HEK293T (cell line): Measurements from ENCODE around the gene CDHR3.

Experiments
- ARNT ChIP-seq: fragments of 450-650 bp; IDR thresholded peaks from 2 replicates; pipeline ENCODE4 v1.6.1; 2017; ENCODE audit warnings: mild to moderate bottlenecking
- BHLHE40 ChIP-seq: fragments of 450-650 bp; IDR thresholded peaks from 2 replicates; pipeline ENCODE4 v1.6.1; 2016; ENCODE audit warnings: mild to moderate bottlenecking, moderate library complexity, borderline replicate concordance
- ELF4 ChIP-seq: fragments of 450-650 bp; IDR thresholded peaks from 2 replicates; pipeline ENCODE4 v1.6.1; 2017; ENCODE audit warnings: antibody characterized with exemption
- FOXA1 ChIP-seq: fragments of 450-650 bp; IDR thresholded peaks from 2 replicates; pipeline ENCODE4 v1.6.1; 2016; ENCODE audit warnings: mild to moderate bottlenecking
- FOXM1 ChIP-seq: fragments of 450-650 bp; IDR thresholded peaks from 2 replicates; pipeline ENCODE4 v1.6.1; 2017; ENCODE audit warnings: mild to moderate bottlenecking, borderline replicate concordance
- NFRKB ChIP-seq: fragments of 450-650 bp; IDR thresholded peaks from 2 replicates; pipeline ENCODE4 v1.6.1; 2016; ENCODE audit warnings: mild to moderate bottlenecking, moderate library complexity
- SP1 ChIP-seq: fragments of 450-650 bp; IDR thresholded peaks from 2 replicates; pipeline ENCODE4 v1.6.1; 2017
- TARDBP ChIP-seq: fragments of 450-650 bp; IDR thresholded peaks from 2 replicates; pipeline ENCODE4 v1.6.1; 2016
- TF ChIP-seq, protein P1 (sequence below): fragments of 450-650 bp; IDR thresholded peaks from 2 replicates; pipeline ENCODE4 v1.6.1; 2016

DNA sequence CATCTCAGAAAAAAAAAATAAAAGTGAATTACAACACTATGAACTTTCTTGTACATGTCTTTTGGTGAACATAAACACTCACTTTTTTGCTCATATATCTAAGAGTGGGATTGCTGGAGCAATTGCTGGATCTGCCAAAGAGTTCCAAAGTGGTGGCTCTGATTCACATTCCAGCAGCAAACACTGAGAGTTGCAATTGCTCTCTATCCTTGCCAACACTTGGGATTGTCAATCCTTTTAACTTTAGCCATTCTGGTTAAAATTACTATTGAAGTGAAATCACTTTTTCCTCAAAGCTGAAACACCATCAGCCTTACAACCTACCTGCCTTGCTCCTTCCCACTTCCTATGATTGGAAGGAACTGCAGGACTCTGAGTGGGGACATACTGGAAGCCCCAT is 70.7 kb downstream of the CDHR3 start:
- TF ChIP-seq SP1, result no peak
- TF ChIP-seq, protein P1, sequence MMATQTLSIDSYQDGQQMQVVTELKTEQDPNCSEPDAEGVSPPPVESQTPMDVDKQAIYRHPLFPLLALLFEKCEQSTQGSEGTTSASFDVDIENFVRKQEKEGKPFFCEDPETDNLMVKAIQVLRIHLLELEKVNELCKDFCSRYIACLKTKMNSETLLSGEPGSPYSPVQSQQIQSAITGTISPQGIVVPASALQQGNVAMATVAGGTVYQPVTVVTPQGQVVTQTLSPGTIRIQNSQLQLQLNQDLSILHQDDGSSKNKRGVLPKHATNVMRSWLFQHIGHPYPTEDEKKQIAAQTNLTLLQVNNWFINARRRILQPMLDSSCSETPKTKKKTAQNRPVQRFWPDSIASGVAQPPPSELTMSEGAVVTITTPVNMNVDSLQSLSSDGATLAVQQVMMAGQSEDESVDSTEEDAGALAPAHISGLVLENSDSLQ, result no peak
- TF ChIP-seq ELF4, result no peak
- TF ChIP-seq ARNT, result no peak
- TF ChIP-seq FOXM1, result no peak
- TF ChIP-seq FOXA1, result no peak
- TF ChIP-seq NFRKB, result no peak
- no peak for TF ChIP-seq TARDBP
- no peak for TF ChIP-seq BHLHE40
